ENCODE data around the gene PCDHGA2. TPM values are rescaled to one million over a fixed set of nuclear protein-coding genes. Genes with fewer than 3 reads are reported as not detected.

PCDHGA2 gene
- total and polyA plus RNA-seq, 9 of the 15 experiments (the other 6 are each of a cell fraction or from before 2014, with no cell fraction given): 0.07 to 0.27 (median 0.15) TPM; not detected in 2

GRCh38 chr5:141356950-141357349 lies 18.4 kb downstream of the PCDHGA2 start (continued):
- peak; percentile 76 for TF ChIP-seq REST (IDR thresholded peaks at IDR 0.05; ENCODE audit: borderline replicate concordance)
- 0 out of 2 replicates have a peak, but pooled peaks have one; percentile 44 for TF ChIP-seq REST (CRISPR knock-in tag; IDR thresholded peaks at IDR 0.05; ENCODE audit: low read depth)
- TF ChIP-seq RREB1 (CRISPR knock-in tag; IDR thresholded peaks at IDR 0.05): 0 out of 2 replicates have a peak, but pooled peaks have one; percentile 37
- TF ChIP-seq JUN (IDR thresholded peaks at IDR 0.05; ENCODE audit: borderline replicate concordance, low read depth, low read length): no peak
- no peak for TF ChIP-seq JUN (CRISPR knock-in tag; IDR thresholded peaks at IDR 0.05; ENCODE audit: borderline replicate concordance)
- TF ChIP-seq NFIX (CRISPR knock-in tag; IDR thresholded peaks at IDR 0.05; ENCODE audit: low read depth): no peak
